IgD-negative memory B cell (primary cell): Measurements from ENCODE around the gene PDGFD. TPM values are rescaled to one million over a fixed set of nuclear protein-coding genes. Genes with fewer than 3 reads are reported as not detected.
A peak's percentile ranks its signal among the peaks of the same experiment; 100 is the strongest.

ENCODE experiments used
- H3K27ac Mint-ChIP-seq, 3 donors: one replicate each; pipeline ENCODE4 v1.8.0; 2020 to 2022; ENCODE audit warnings: mild to moderate bottlenecking in 3 of 3, mixed read lengths in 3 of 3, moderate library complexity in 1 of 3
- H3K27me3 Mint-ChIP-seq: one replicate; pipeline ENCODE4 v1.8.0; 2021; ENCODE audit warnings: mixed read lengths
- H3K36me3 Mint-ChIP-seq: one replicate; pipeline ENCODE4 v1.8.0; 2020; ENCODE audit warnings: mild to moderate bottlenecking, mixed read lengths
- H3K4me1 Mint-ChIP-seq, 3 donors: one replicate each; pipeline ENCODE4 v1.8.0; 2020 to 2022; ENCODE audit warnings: mixed read lengths in 3 of 3, mild to moderate bottlenecking in 1 of 3
- H3K4me3 Mint-ChIP-seq, 4 donors: one replicate each; pipeline ENCODE4 v1.8.0; 2020 to 2022; ENCODE audit warnings: mild to moderate bottlenecking in 4 of 4, mixed read lengths in 4 of 4, moderate library complexity in 3 of 4
- H3K9me3 Mint-ChIP-seq, 3 donors: one replicate each; pipeline ENCODE4 v1.8.0; 2020 to 2021; ENCODE audit warnings: mixed read lengths in 3 of 3, mild to moderate bottlenecking in 1 of 3
- polyA plus RNA-seq: library from polyadenylated mRNA; unstranded; fragments of 300-500 nt; fragmentation: Illumina TruSeq; gene quantifications from one replicate; pipeline ENCODE4 v1.2.3, GENCODE V29; 2021

PDGFD gene
- polyA plus RNA-seq: 2.3 TPM

DNA sequence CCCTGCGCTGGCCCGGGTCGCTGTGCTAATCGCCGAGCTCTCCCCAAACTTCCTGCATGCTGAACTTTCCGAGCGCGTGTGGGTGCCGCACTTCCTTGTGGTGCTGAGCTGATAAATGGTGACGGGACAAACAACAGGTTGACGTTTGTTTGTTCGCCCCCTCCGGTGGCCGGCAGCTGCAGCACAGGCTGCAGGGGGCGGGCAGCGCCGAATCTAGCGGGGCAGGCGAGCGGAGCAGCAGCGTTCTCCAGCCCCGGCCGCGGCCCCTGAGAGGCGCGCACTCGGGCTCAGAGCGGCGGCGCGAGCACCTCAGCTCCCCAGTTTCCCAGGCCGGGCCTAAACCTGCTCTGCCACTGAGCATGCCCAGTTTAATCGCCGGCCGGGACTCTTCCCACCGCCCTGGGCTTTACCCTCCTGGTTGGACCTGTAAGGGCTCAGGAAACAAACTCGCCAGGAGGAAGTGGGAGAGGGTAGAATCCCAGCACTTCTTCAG is at the start of gene PDGFD:
Gene PDGFD (minus strand): TSS at position 120 of the 493 bp plus-strand sequence.
- peaks cover 3% of the 10 kb centered on the region for H3K27me3 Mint-ChIP-seq
- peak within 1 kb of the TSS in 1 of 3 donors; percentile 83 for H3K27ac Mint-ChIP-seq
- H3K36me3 Mint-ChIP-seq: no peaks in the 10 kb centered on the region
- no peaks in the 10 kb centered on the region for H3K9me3 Mint-ChIP-seq
- H3K4me1 Mint-ChIP-seq: peaks cover 3 to 10% (median 10%) of the 10 kb centered on the region in 3 donors
- peak within 1 kb of the TSS; percentile 82 to 97 (median 92) for H3K4me3 Mint-ChIP-seq

DNA sequence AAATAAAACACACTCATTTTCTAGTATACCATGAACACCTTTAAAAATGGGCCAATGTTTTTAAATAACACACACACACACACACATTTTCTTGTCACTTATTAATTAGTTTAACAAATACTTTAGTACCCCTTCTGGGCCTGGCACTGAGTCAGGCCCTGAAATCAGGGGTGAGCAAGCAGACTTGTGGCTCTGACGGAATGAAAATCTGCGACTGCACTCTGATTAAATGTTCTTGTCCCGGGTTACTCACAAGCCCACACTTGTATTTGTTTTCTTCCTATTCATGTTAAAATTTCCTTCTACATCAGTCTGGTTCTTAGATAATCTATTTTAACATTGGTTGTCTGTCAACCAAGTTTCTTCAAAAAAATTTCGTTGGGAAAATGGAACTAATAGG is 43.0 kb upstream of the PDGFD start:
- H3K27me3 Mint-ChIP-seq: no peaks in the 10 kb centered on the region
- no peak overlapping the region for H3K4me3 Mint-ChIP-seq
- H3K4me1 Mint-ChIP-seq: no peaks in the 10 kb centered on the region
- H3K9me3 Mint-ChIP-seq: peaks cover 0 to 8% (median 7%) of the 10 kb centered on the region in 3 donors
- no peak overlapping the region for H3K27ac Mint-ChIP-seq
- H3K36me3 Mint-ChIP-seq: no peaks in the 10 kb centered on the region

DNA sequence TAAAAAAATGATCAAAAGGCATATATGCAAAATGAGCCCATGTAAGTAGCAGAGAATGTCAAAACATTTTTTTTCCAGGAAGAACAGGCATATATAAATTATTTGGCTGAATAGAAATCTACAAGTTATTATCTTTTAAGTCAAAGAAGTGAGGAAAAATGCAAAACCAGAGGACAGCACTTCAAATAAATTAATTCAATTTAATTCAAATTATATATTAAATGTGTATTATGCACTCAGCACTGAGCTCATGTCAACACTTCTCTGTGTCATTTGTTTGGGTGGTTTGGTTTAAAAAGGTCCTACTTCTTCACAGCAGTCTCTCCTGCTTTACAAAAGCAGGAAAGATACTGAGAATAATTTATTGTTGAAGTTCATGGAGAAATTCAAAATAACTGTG is 41.9 kb upstream of the PDGFD start:
- Mint-ChIP-seq H3K4me3 (no peak overlapping the region), H3K27me3 (no peaks in the 10 kb centered on the region), H3K36me3 (no peaks in the 10 kb centered on the region), H3K27ac (no peak overlapping the region), H3K4me1 (no peaks in the 10 kb centered on the region), H3K9me3 (peaks cover 0 to 7% (median 5%) of the 10 kb centered on the region in 3 donors)

DNA sequence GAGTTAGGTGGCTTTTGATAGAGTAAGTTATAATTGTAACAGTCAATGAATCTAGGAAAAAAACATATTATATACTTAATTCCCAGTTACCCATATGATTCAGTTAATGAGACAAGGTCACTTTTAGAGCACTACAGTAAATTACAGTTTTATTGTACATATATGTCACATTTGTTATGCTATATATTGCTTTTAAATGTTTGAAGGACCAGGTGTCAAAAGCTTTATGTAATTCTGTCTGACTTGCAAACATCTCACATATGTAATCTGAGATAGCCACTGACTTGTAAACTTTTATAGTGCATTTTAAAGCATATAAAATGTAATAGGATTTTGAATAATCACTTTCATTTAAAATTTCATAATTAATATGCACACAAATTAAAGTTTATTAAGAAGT is 36.7 kb upstream of the PDGFD start:
- no peaks in the 10 kb centered on the region for H3K27me3 Mint-ChIP-seq
- no peak overlapping the region for H3K4me3 Mint-ChIP-seq
- H3K4me1 Mint-ChIP-seq: no peaks in the 10 kb centered on the region
- no peaks in the 10 kb centered on the region for H3K36me3 Mint-ChIP-seq
- no peak overlapping the region for H3K27ac Mint-ChIP-seq
- H3K9me3 Mint-ChIP-seq: no peaks in the 10 kb centered on the region

DNA sequence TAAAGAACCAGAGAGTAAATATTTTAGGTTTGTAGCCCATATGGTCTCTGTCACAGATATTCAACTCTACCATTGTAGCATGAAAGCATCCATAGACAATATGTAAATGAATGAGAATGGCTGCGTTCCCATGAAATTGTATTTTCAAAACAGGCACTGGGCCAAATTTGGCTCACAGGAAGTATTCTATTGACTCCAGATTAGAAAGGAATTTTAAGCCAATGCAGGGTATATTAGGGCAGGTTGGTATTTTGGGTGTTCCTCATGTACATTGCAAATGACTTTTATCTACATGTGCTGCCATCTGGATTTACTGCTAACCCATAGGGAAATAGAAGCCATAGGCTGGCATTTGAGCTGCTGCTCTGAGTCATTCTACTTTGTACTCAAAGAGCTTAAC is 35.1 kb upstream of the PDGFD start:
- no peak overlapping the region for H3K4me3 Mint-ChIP-seq
- H3K27ac Mint-ChIP-seq: no peak overlapping the region
- H3K27me3 Mint-ChIP-seq: no peaks in the 10 kb centered on the region
- H3K9me3 Mint-ChIP-seq: no peaks in the 10 kb centered on the region
- H3K36me3 Mint-ChIP-seq: no peaks in the 10 kb centered on the region
- no peaks in the 10 kb centered on the region for H3K4me1 Mint-ChIP-seq

DNA sequence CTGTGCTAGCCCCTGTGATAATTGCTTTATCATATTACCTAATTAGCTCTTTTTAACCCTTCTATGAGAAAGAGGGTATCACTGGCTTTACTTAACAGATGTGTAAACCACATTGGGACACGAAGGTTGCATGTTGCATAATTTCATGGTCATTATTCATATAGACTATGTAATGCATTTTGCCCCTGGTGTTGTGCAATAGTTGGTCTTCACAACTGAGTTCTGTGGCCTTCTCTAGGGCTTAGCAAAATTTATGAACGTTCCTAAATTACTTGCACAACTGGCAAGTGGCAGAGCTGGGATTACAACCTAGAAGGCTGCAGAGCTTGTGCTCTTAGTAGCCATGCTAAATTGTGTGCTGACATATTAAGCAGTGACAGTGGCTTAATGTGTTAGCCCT is 34.6 kb upstream of the PDGFD start:
- Mint-ChIP-seq H3K4me1 (no peaks in the 10 kb centered on the region), H3K4me3 (no peak overlapping the region), H3K27me3 (no peaks in the 10 kb centered on the region), H3K36me3 (no peaks in the 10 kb centered on the region), H3K27ac (no peak overlapping the region), H3K9me3 (no peaks in the 10 kb centered on the region)

DNA sequence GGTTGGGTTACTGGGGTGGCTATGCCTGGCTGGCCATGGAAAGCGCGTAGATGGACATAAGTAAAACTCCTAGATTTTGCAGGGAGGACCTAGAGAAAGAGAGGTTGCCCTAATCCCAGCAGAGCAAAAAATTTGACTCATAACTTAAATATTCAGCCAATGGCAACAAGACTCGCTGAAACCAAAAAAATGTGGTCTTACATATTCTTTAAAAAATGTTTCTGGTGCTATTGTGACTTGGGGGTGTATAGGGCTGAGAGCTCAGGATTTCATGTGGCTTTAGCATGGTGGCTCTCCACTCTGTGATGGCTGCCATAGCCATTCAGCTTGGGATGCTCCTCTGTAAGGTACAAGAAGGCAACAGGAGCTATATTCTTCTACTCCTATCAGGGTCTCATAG is 27.2 kb upstream of the PDGFD start:
- Mint-ChIP-seq H3K4me3 (no peak overlapping the region), H3K27me3 (no peaks in the 10 kb centered on the region), H3K27ac (no peak overlapping the region), H3K9me3 (no peaks in the 10 kb centered on the region), H3K4me1 (no peaks in the 10 kb centered on the region), H3K36me3 (no peaks in the 10 kb centered on the region)

DNA sequence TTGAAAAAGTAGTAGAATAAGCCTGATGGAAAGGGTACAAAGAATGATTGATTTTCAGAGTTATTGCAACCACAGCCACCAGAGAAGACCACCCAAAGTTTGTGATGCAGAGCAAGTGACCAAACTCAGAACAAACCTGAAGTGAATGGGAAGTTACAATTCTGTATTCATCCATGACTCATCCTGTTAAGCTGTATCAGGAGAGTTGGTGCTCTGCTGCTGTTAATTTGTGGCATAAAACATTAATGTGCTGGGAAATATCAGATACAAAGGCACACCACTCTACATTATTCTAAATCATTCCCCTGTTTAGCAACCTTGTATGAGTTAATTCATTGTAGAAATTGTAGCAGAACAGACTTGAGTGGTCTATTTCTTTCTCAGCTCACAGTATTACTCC is 19.6 kb upstream of the PDGFD start:
- no peak overlapping the region for H3K27ac Mint-ChIP-seq
- H3K9me3 Mint-ChIP-seq: no peaks in the 10 kb centered on the region
- H3K36me3 Mint-ChIP-seq: no peaks in the 10 kb centered on the region
- peaks cover 7% of the 10 kb centered on the region for H3K27me3 Mint-ChIP-seq
- H3K4me3 Mint-ChIP-seq: no peak overlapping the region
- no peaks in the 10 kb centered on the region for H3K4me1 Mint-ChIP-seq

DNA sequence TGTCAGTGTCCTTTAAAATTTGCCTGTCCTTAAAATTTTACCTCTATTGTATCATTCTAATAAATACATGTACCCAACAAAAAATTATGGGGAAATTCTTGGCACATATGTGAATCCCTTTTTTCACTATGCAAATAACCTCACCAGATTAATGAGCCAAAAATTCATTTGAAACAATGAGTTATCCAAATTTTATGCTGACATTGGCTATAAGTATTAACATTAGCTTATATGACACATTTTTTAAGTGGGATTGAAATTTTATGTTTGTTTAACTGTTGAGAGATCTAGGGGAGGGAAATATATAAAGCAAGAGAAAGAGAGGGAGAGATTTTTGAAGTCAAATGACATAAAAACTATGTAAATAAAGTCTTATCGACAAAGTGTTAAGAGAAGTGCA is 11.8 kb upstream of the PDGFD start:
- Mint-ChIP-seq H3K27me3 (peaks cover 2% of the 10 kb centered on the region), H3K27ac (no peak overlapping the region), H3K4me1 (no peaks in the 10 kb centered on the region), H3K9me3 (no peaks in the 10 kb centered on the region), H3K36me3 (no peaks in the 10 kb centered on the region), H3K4me3 (no peak overlapping the region)

DNA sequence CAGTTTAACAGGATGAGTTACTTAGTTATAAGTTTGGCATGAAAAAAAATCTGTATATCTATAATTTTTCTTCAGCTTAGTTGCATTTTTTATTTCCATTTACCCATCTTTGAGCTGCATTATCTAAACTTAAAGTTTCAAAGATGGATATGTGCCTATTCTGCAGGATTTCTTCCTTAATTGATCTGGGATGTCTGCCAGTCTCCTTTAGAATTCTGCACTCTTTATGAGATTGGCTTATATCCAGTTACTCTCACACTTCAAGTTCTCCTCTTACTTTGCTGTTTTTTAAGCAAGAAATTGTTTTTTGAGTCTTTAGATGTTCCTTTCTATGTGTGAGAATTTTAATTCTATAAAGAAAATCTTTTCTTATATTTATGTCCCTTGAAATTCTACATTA is 5.1 kb upstream of the PDGFD start:
- no peaks in the 10 kb centered on the region for H3K36me3 Mint-ChIP-seq
- peaks cover 4% of the 10 kb centered on the region for H3K27me3 Mint-ChIP-seq
- H3K4me3 Mint-ChIP-seq: no peak overlapping the region
- H3K4me1 Mint-ChIP-seq: peaks cover 0 to under 1% (median 0%) of the 10 kb centered on the region in 3 donors
- H3K9me3 Mint-ChIP-seq: no peaks in the 10 kb centered on the region
- H3K27ac Mint-ChIP-seq: no peak overlapping the region

DNA sequence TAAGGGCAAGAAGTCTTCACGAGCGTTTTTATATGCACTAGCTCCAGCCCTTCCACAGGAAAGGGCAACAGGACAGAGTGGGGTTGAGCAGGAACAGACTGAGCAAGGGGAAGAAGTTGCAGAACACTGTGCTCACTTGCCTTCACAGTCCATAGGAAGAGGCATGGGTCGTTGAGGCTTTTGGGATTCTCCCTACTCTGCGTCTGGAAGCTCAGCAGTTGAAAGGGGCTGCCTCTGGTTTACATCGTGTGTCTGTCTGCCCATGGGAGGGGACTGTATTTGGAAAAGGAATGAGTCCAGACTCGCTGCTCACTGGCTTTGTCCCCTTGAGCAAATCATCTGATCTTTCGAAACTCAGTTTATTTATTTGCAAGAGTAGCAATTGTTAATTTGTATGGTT is 1.1 kb upstream of the PDGFD start:
- Mint-ChIP-seq H3K4me1 (peaks cover 3 to 10% (median 10%) of the 10 kb centered on the region in 3 donors), H3K36me3 (no peaks in the 10 kb centered on the region), H3K27me3 (peaks cover 3% of the 10 kb centered on the region), H3K4me3 (peak overlapping the region in 2 of 4 donors; percentile 58 to 88), H3K9me3 (no peaks in the 10 kb centered on the region), H3K27ac (no peak overlapping the region)

DNA sequence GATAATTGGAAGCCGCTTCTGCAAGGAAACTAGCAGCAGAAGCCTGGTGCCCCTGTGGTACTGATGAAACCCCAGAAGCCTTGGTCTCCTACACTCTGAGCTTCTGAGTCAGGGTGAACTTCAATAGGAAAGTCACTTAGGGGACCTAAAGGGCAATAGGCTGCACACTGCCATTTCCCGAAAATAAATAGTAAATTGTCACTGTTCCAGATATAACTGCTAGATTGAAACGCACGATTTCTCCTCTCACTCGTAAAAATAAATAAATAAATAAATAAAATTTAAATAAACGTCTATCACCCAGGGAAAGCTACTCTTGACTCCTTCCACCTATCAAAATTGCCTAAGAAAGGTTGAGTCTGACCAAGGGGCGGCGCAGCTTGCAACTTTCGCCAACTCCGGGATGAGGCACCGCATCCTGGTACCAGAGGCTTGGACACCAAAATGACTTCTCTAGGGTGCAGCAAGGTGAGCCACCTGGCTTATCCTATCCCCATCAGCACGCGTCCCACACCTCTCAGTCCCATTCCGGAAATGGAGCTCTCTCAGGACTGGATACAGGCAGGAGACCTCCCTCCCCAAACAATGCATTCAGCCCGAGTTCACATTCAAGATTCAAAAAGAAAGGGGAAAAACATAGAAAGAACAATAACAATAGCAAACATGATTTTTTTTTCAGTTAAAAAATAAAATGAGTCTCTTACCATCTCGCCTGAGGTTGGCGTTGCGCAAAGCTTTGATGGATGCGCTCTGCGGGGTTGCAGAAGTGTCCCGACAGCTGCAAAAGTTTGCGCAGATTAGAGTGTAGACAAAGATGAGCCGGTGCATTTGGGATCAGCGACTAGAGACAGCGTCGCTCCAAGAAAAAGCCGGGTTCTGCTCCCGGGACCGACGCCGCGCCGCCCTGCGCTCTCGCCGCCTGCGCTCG is 583 bp downstream of the PDGFD start:
- H3K27me3 Mint-ChIP-seq: peaks cover 3% of the 10 kb centered on the region
- H3K9me3 Mint-ChIP-seq: no peaks in the 10 kb centered on the region
- peaks cover 3% of the 10 kb centered on the region for H3K36me3 Mint-ChIP-seq
- H3K27ac Mint-ChIP-seq: peak overlapping the region in 1 of 3 donors; percentile 83
- peak overlapping the region; percentile 82 to 97 (median 92) for H3K4me3 Mint-ChIP-seq
- peaks cover 3 to 10% (median 10%) of the 10 kb centered on the region in 3 donors for H3K4me1 Mint-ChIP-seq

DNA sequence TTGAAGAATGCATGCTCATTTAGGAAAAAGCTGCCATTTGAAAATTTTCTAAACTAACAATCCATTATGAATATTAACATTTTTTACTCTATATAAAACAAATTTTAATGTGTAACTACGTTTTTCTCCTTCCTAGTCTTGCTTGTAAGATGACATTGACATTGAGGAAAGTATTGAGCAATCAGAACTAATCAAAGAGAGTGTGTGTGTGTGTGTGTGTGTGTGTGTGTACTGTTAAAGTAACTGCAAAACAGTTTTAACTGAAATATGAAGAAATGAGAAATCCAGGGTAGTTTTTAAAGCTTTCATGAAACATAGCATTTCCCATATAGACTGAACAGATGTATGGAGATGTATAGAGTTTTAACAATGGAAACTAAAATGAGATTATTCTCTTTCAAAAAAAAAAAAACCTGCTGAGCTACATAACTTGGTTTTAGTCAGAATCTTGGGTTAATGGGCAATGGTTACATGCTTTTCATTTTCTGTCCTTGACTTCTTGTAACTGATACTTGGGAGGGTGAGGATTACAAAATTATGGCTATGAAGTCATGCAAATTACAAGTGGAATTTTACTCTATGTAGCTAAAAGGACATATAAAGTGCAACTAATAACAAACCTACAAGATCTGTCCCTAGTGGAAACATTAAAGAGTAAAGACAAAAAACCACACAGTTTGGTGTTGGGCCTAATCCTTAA is 2.0 kb downstream of the PDGFD start:
- H3K4me1 Mint-ChIP-seq: peaks cover 3 to 10% (median 10%) of the 10 kb centered on the region in 3 donors
- H3K9me3 Mint-ChIP-seq: no peaks in the 10 kb centered on the region
- no peak overlapping the region for H3K27ac Mint-ChIP-seq
- peaks cover 3% of the 10 kb centered on the region for H3K27me3 Mint-ChIP-seq
- H3K36me3 Mint-ChIP-seq: peaks cover 3% of the 10 kb centered on the region
- H3K4me3 Mint-ChIP-seq: no peak overlapping the region

DNA sequence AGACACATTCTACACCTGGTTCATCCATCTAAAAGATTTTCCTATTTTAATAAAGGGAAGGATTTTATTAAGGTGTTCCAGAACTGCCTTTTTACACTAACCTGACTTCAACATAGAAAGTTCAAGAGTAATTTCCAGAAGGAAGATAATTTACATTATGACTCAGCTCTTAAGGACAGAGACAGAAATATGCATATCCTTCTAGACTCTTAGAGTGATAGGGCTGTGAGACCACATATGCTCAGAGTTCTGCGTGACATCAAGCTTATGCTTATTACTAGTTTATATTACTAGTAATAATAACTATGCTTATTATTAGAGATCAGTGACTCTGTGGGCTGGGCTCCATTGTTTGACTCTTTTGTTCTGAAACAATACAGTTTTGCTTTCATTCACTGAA is 4.6 kb downstream of the PDGFD start:
- H3K4me1 Mint-ChIP-seq: peaks cover 3 to 10% (median 10%) of the 10 kb centered on the region in 3 donors
- peaks cover 3% of the 10 kb centered on the region for H3K27me3 Mint-ChIP-seq
- H3K4me3 Mint-ChIP-seq: no peak overlapping the region
- H3K9me3 Mint-ChIP-seq: no peaks in the 10 kb centered on the region
- no peak overlapping the region for H3K27ac Mint-ChIP-seq
- peaks cover 3% of the 10 kb centered on the region for H3K36me3 Mint-ChIP-seq

DNA sequence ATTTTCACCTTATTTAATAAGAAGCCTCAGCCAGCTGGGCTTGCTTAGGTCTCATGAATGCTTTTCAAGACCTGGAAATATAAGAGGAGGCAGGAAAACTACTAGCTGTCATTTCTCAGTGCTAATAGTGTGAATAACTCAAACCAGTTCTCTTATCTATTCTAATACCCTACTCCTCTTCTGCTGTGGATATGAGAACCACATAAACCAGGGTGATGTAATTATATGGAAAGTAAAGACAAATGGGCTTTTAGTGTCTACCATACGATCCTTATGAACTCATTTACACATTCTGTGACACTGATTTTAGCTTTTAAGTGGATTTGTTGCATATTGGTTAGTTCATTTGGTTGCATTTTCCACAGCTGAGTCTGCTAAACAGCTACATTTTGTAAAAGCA is 8.6 kb downstream of the PDGFD start:
- peaks cover 3 to 9% (median 5%) of the 10 kb centered on the region in 3 donors for H3K4me1 Mint-ChIP-seq
- H3K9me3 Mint-ChIP-seq: no peaks in the 10 kb centered on the region
- H3K27me3 Mint-ChIP-seq: no peaks in the 10 kb centered on the region
- no peak overlapping the region for H3K27ac Mint-ChIP-seq
- H3K4me3 Mint-ChIP-seq: no peak overlapping the region
- peaks cover 3% of the 10 kb centered on the region for H3K36me3 Mint-ChIP-seq
